ENCODE measurements around the gene RAMAC. TPM values are rescaled to one million over a fixed set of nuclear protein-coding genes. Genes with fewer than 3 reads are reported as not detected.

RAMAC gene
- total RNA-seq, 2 donors from 2014 or later = 22.4 to 24.1 TPM

GRCh38 chr15:83011271-83012075 lies 25.5 kb downstream of the RAMAC start, which contains the start of gene C15orf40:
Gene C15orf40 (minus strand): TSS chr15:83011639. CDS start chr15:83011607, 32 bp downstream.
- Histone ChIP-seq H3K4me3 (peak within 1 kb of the TSS; percentile 85 to 98), H3K9me3 (no peaks in the 10 kb centered on the region), H3K36me3 (no peaks in the 10 kb centered on the region), H3K27ac (peak within 1 kb of the TSS; percentile 76 to 82), H3K27me3 (replicated peaks; ENCODE audit: insufficient read depth) (no peaks in the 10 kb centered on the region), H3K4me1 (replicated peaks) (peaks cover 5% of the 10 kb centered on the region)
- intact Hi-C loops (cut with DNase I) = loop anchor here (5.0 kb wide), 1 partner anchor 196 kb away; the partner anchor contains the start of gene HDGFL3
- under 1% methylated on average over 56 of the region's 64 CpGs for WGBS
- peak; percentile 88 for DNase-seq (ENCODE audit: low spot score)
- peak; percentile 65 for TF ChIP-seq POLR2A (IDR thresholded peaks at IDR 0.05)
- TF ChIP-seq, protein P1, sequence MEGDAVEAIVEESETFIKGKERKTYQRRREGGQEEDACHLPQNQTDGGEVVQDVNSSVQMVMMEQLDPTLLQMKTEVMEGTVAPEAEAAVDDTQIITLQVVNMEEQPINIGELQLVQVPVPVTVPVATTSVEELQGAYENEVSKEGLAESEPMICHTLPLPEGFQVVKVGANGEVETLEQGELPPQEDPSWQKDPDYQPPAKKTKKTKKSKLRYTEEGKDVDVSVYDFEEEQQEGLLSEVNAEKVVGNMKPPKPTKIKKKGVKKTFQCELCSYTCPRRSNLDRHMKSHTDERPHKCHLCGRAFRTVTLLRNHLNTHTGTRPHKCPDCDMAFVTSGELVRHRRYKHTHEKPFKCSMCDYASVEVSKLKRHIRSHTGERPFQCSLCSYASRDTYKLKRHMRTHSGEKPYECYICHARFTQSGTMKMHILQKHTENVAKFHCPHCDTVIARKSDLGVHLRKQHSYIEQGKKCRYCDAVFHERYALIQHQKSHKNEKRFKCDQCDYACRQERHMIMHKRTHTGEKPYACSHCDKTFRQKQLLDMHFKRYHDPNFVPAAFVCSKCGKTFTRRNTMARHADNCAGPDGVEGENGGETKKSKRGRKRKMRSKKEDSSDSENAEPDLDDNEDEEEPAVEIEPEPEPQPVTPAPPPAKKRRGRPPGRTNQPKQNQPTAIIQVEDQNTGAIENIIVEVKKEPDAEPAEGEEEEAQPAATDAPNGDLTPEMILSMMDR (IDR thresholded peaks at IDR 0.05) = peak; percentile 50 to 94 (median 84)
- TF ChIP-seq POLR2AphosphoS5 (IDR thresholded peaks at IDR 0.05) = peak; percentile 96

- no peak for TF ChIP-seq POLR2A (IDR thresholded peaks at IDR 0.05)
- no peak for TF ChIP-seq POLR2AphosphoS5 (IDR thresholded peaks at IDR 0.05)
- TF ChIP-seq, protein P1 (IDR thresholded peaks at IDR 0.05) = no peak
- Histone ChIP-seq H3K36me3 (peaks cover 0 to 2% of the 10 kb centered on the region in 2 donors), H3K4me3 (peak overlapping the region; percentile 85 to 98), H3K4me1 (replicated peaks) (peaks cover 5% of the 10 kb centered on the region), H3K9me3 (no peaks in the 10 kb centered on the region), H3K27ac (peak overlapping the region; percentile 76 to 82), H3K27me3 (replicated peaks; ENCODE audit: insufficient read depth) (no peaks in the 10 kb centered on the region)
- no peak for DNase-seq (ENCODE audit: low spot score)
- intact Hi-C loops (cut with DNase I) = loop anchor here (5.0 kb wide), 1 partner anchor 195 kb away; the partner anchor contains the start of gene HDGFL3
- 47% methylated on average over 9 of the region's 9 CpGs for WGBS
Observed at GRCh38 chr15:83012076-83012426, 26.0 kb downstream of the RAMAC start.

GRCh38 chr15:83012636-83013035 lies 26.6 kb downstream of the RAMAC start:
- H3K27me3 ChIP-seq (replicated peaks; ENCODE audit: insufficient read depth) = no peaks in the 10 kb centered on the region
- TF ChIP-seq, protein P1 (IDR thresholded peaks at IDR 0.05) = no peak
- TF ChIP-seq POLR2AphosphoS5 (IDR thresholded peaks at IDR 0.05) (no peak), POLR2A (IDR thresholded peaks at IDR 0.05) (no peak)
- H3K27ac ChIP-seq = no peak overlapping the region
- H3K4me3 ChIP-seq = no peak overlapping the region
- intact Hi-C loops (cut with DNase I) = loop anchor here (5.0 kb wide), 1 partner anchor 195 kb away; the partner anchor contains the start of gene HDGFL3
- 94% methylated on average over 6 of the region's 6 CpGs for WGBS
- peaks cover 0 to 6% of the 10 kb centered on the region in 2 donors for H3K36me3 ChIP-seq
- no peaks in the 10 kb centered on the region for H3K9me3 ChIP-seq
- no peak for DNase-seq (ENCODE audit: low spot score)
- peaks cover 5% of the 10 kb centered on the region for H3K4me1 ChIP-seq (replicated peaks)

- DNase-seq (ENCODE audit: low spot score) = no peak
- Histone ChIP-seq H3K9me3 (no peaks in the 10 kb centered on the region), H3K27me3 (replicated peaks; ENCODE audit: insufficient read depth) (no peaks in the 10 kb centered on the region), H3K4me3 (no peak overlapping the region), H3K36me3 (peaks cover 0 to 6% of the 10 kb centered on the region in 2 donors), H3K4me1 (replicated peaks) (peaks cover 5% of the 10 kb centered on the region), H3K27ac (no peak overlapping the region)
- intact Hi-C loops (cut with DNase I) = loop anchor here (5.0 kb wide), 1 partner anchor 193 kb away; the partner anchor contains the start of gene HDGFL3
- TF ChIP-seq POLR2AphosphoS5 (IDR thresholded peaks at IDR 0.05) (no peak), POLR2A (IDR thresholded peaks at IDR 0.05) (no peak)
- TF ChIP-seq, protein P1 (IDR thresholded peaks at IDR 0.05) = no peak
- 65% methylated on average over 5 of the region's 5 CpGs for WGBS
Observed at GRCh38 chr15:83014205-83014653, 28.2 kb downstream of the RAMAC start.
